Endodermal cell (in vitro differentiated cells): ENCODE data around the gene ZNF577. TPM values are rescaled to one million over a fixed set of nuclear protein-coding genes. Genes with fewer than 3 reads are reported as not detected.

Experiments used
- DNase-seq: peaks from one replicate; pipeline ENCODE4 v3.0.0-alpha.2; 2017
- H3K27ac ChIP-seq: 2 replicates; pipeline ENCODE4 v1.5.1; 2013; ENCODE audit warnings: mild to moderate bottlenecking, low read depth, low read length, moderate library complexity
- H3K27me3 ChIP-seq: 2 replicates; pipeline ENCODE4 v1.6.1; 2013; ENCODE audit warnings: mild to moderate bottlenecking, low read length, moderate library complexity; ENCODE audit not compliant: insufficient read depth, control insufficient read depth, poor library complexity, severe bottlenecking
- H3K36me3 ChIP-seq: 2 replicates; pipeline ENCODE4 v1.7.0; 2013; ENCODE audit warnings: mild to moderate bottlenecking, low read length, moderate library complexity; ENCODE audit not compliant: control insufficient read depth, insufficient read depth
- H3K4me1 ChIP-seq: one replicate; pipeline ENCODE4 v1.7.0; 2013; ENCODE audit warnings: low read length; ENCODE audit not compliant: control insufficient read depth, insufficient read depth
- H3K4me3 ChIP-seq: 2 replicates; pipeline ENCODE4 v1.5.1; 2013; ENCODE audit warnings: mild to moderate bottlenecking, low read length, moderate library complexity
- H3K9ac ChIP-seq: 2 replicates; pipeline ENCODE4 v1.6.1; 2013; ENCODE audit warnings: mild to moderate bottlenecking, low read length, moderate library complexity; ENCODE audit not compliant: poor library complexity, severe bottlenecking; ENCODE audit errors: extremely low read depth
- H3K9me3 ChIP-seq: 2 replicates; pipeline ENCODE4 v1.6.1; 2013; ENCODE audit warnings: mild to moderate bottlenecking, low read length, moderate library complexity; ENCODE audit not compliant: control insufficient read depth
- H3K27ac Mint-ChIP-seq: 2 replicates; pipeline ENCODE4 v1.8.0; 2020; ENCODE audit warnings: mixed read lengths
- H3K27me3 Mint-ChIP-seq: 2 replicates; pipeline ENCODE4 v1.8.0; 2021; ENCODE audit warnings: mild to moderate bottlenecking, mixed read lengths; ENCODE audit not compliant: insufficient read depth
- H3K36me3 Mint-ChIP-seq: 2 replicates; pipeline ENCODE4 v1.8.0; 2020; ENCODE audit warnings: low read depth, mixed read lengths
- H3K4me1 Mint-ChIP-seq: 2 replicates; pipeline ENCODE4 v1.8.0; 2020; ENCODE audit warnings: mixed read lengths
- H3K4me3 Mint-ChIP-seq: 2 replicates; pipeline ENCODE4 v1.8.0; 2020; ENCODE audit warnings: mild to moderate bottlenecking, moderate library complexity, mixed read lengths
- H3K9me3 Mint-ChIP-seq: 2 replicates; pipeline ENCODE4 v1.8.0; 2020; ENCODE audit warnings: mild to moderate bottlenecking, mixed read lengths
- CTCF ChIP-seq: fragments of 200-600 bp; sonication (generic); conservative IDR thresholded peaks from 2 replicates; pipeline ENCODE4 v1.5.0; 2021; ENCODE audit warnings: antibody characterized with exemption, mild to moderate bottlenecking
- WGBS, 2 experiments: methylation state at CpG; one replicate each; pipeline versions ENCODE4 v1.1.5 to v1.1.7; 2013; ENCODE audit warnings: missing lambda C conversion rate in 2 of 2, mixed read lengths in 1 of 2; ENCODE audit not compliant: insufficient coverage in 1 of 2, insufficient read length in 1 of 2; 5-methylcytosine and 5-hydroxymethylcytosine counted together
- total RNA-seq, 2 donors: library from RNA; stranded (reverse); fragmentation: NEBNext Ultra II Directional in 1 of 2; extraction: Animal tissue kit (Norgen Biotek cat#: 25700) in 1 of 2; gene quantifications; 2 replicates in 1 of 2; 3 replicates in 1 of 2; pipeline ENCODE4 v1.2.1, GENCODE V29; 2021

ZNF577 gene
- total RNA-seq, 2 donors from 2014 or later, result 25.8 to 31.1 TPM

DNA sequence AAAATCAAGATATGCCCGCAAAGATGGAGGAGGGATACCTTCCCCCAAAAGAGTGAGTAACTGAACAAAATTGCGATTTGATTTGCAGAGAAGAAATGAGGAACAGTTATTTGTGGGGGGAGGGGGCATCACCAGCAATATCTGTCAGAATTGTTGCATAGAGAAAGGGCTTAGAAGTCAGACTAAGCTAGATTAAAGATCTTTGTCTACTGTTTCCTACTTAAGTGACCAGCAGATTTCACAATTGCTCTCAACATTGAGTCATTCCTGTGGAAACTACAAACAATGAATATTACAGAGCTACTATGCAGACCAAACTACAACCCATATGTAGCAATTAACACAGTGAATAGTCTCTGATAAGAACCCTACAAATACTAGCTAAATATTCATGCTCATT lies 65.4 kb downstream of the ZNF577 start:
- Histone ChIP-seq H3K9ac (no peak overlapping the region), H3K27ac (no peak overlapping the region), H3K36me3 (no peaks in the 10 kb centered on the region), H3K4me3 (no peak overlapping the region), H3K27me3 (no peaks in the 10 kb centered on the region), H3K9me3 (peaks cover 34% of the 10 kb centered on the region), H3K4me1 (no peaks in the 10 kb centered on the region)
- no peaks in the 10 kb centered on the region for H3K36me3 Mint-ChIP-seq
- DNase-seq, result no peak
- H3K4me3 Mint-ChIP-seq, result no peak overlapping the region
- H3K27ac Mint-ChIP-seq, result no peak overlapping the region
- H3K27me3 Mint-ChIP-seq, result peaks cover 2% of the 10 kb centered on the region
- WGBS, 2 experiments, result 76 to 87% methylated on average over 2 of the region's 2 CpGs
- H3K9me3 Mint-ChIP-seq, result peaks cover 49% of the 10 kb centered on the region
- no peak for TF ChIP-seq CTCF
- H3K4me1 Mint-ChIP-seq, result no peaks in the 10 kb centered on the region

- TF ChIP-seq CTCF, result no peak
- Histone ChIP-seq H3K4me3 (no peak overlapping the region), H3K4me1 (no peaks in the 10 kb centered on the region), H3K9ac (no peak overlapping the region), H3K36me3 (no peaks in the 10 kb centered on the region), H3K27me3 (no peaks in the 10 kb centered on the region), H3K9me3 (peaks cover 30% of the 10 kb centered on the region), H3K27ac (no peak overlapping the region)
- Mint-ChIP-seq H3K9me3 (peaks cover 45% of the 10 kb centered on the region), H3K4me1 (no peaks in the 10 kb centered on the region), H3K27ac (no peak overlapping the region), H3K27me3 (peaks cover 2% of the 10 kb centered on the region), H3K4me3 (no peak overlapping the region), H3K36me3 (no peaks in the 10 kb centered on the region)
- DNase-seq, result no peak
These were observed 65.8 kb downstream of the ZNF577 start for GRCh38 chr19:51821921-51822320.

GRCh38 chr19:51821456-51821855 lies 66.3 kb downstream of the ZNF577 start:
- Histone ChIP-seq H3K9me3 (peaks cover 25% of the 10 kb centered on the region), H3K36me3 (no peaks in the 10 kb centered on the region), H3K27ac (no peak overlapping the region), H3K4me1 (no peaks in the 10 kb centered on the region), H3K9ac (no peak overlapping the region), H3K4me3 (no peak overlapping the region), H3K27me3 (no peaks in the 10 kb centered on the region)
- no peak for DNase-seq
- WGBS, 2 experiments, result 79% methylated on average over 3 of the region's 3 CpGs; no CpG with 5 or more reads in 1 of the 2 experiments
- H3K36me3 Mint-ChIP-seq, result no peaks in the 10 kb centered on the region
- peaks cover 2% of the 10 kb centered on the region for H3K27me3 Mint-ChIP-seq
- TF ChIP-seq CTCF, result no peak
- H3K4me1 Mint-ChIP-seq, result no peaks in the 10 kb centered on the region
- peaks cover 41% of the 10 kb centered on the region for H3K9me3 Mint-ChIP-seq
- H3K27ac Mint-ChIP-seq, result no peak overlapping the region
- H3K4me3 Mint-ChIP-seq, result no peak overlapping the region

Other genes with a start within 250 kb of the ZNF577 start
- not detected for gene SIGLEC14, start 241.1 kb downstream of the ZNF577 start, total RNA-seq
- 10 to 100 TPM; 18.4 to 26.8 TPM for gene SPACA6, start 194.6 kb downstream of the ZNF577 start, total RNA-seq
- under 1 TPM in 1 of 2 donors, not detected in 1; 0.22 TPM for gene HAS1, start 164.0 kb downstream of the ZNF577 start, total RNA-seq
- not detected for gene FPR1, start 136.1 kb downstream of the ZNF577 start, total RNA-seq
- gene FPR2, start 126.8 kb downstream of the ZNF577 start, total RNA-seq, result under 1 TPM in 1 of 2 donors, not detected in 1; 0.11 TPM
- not detected for gene FPR3, start 92.8 kb downstream of the ZNF577 start, total RNA-seq
- 10 to 100 TPM; 61.0 to 69.3 TPM for gene ZNF649, start 17.1 kb upstream of the ZNF577 start, total RNA-seq
- gene ZNF613, start 39.5 kb upstream of the ZNF577 start, total RNA-seq, result 10 to 100 TPM; 17.5 to 22.5 TPM
- 10 to 100 TPM in 1 of 2 donors, 1 to 10 TPM in 1; 8.3 to 11.2 TPM for gene ZNF350, start 98.9 kb upstream of the ZNF577 start, total RNA-seq
- 10 to 100 TPM; 19.3 to 29.1 TPM for gene ZNF615, start 120.3 kb upstream of the ZNF577 start, total RNA-seq
- 10 to 100 TPM; 46.2 to 66.7 TPM for gene ZNF614, start 140.4 kb upstream of the ZNF577 start, total RNA-seq
- gene ZNF432, start 160.9 kb upstream of the ZNF577 start, total RNA-seq, result 10 to 100 TPM; 21.3 to 31.0 TPM
- 10 to 100 TPM; 27.3 to 37.7 TPM for gene ZNF841, start 207.8 kb upstream of the ZNF577 start, total RNA-seq